ENCODE measurements around the gene ANKFY1.

Gene ANKFY1

GRCh38 chr17:4179071-4179470, 84.7 kb downstream of the ANKFY1 start:
- no peak for DNase-seq (ENCODE audit: extremely low read depth, low read depth)
- TF ChIP-seq CTCF (IDR thresholded peaks at IDR 0.05; ENCODE audit: low read depth, low read length) = no peak

GRCh38 chr17:4178651-4179050, 85.1 kb downstream of the ANKFY1 start:
- no peak for DNase-seq (ENCODE audit: extremely low read depth, low read depth)
- no peak for TF ChIP-seq CTCF (IDR thresholded peaks at IDR 0.05; ENCODE audit: low read depth, low read length)

GRCh38 chr17:4177806-4178205, 86.0 kb downstream of the ANKFY1 start:
- no peak for DNase-seq (ENCODE audit: extremely low read depth, low read depth)

GRCh38 chr17:4176808-4177472, 86.8 kb downstream of the ANKFY1 start:
- no peak for DNase-seq (ENCODE audit: extremely low read depth, low read depth)
- TF ChIP-seq CTCF (IDR thresholded peaks at IDR 0.05; ENCODE audit: low read depth, low read length) = no peak

More at GRCh38 chr17:4177806-4178205, 86.0 kb downstream of the ANKFY1 start:
- TF ChIP-seq CTCF (IDR thresholded peaks at IDR 0.05; ENCODE audit: low read depth, low read length) = no peak

GRCh38 chr17:4175921-4176807, 87.6 kb downstream of the ANKFY1 start:
- no peak for DNase-seq (ENCODE audit: extremely low read depth, low read depth)
- no peak for TF ChIP-seq CTCF (IDR thresholded peaks at IDR 0.05; ENCODE audit: low read depth, low read length)

GRCh38 chr17:4174556-4174955, 89.2 kb downstream of the ANKFY1 start:
- no peak for DNase-seq (ENCODE audit: extremely low read depth, low read depth)
- TF ChIP-seq CTCF (IDR thresholded peaks at IDR 0.05; ENCODE audit: low read depth, low read length) = no peak

- TF ChIP-seq CTCF (IDR thresholded peaks at IDR 0.05; ENCODE audit: low read depth, low read length) = no peak
- no peak for DNase-seq (ENCODE audit: extremely low read depth, low read depth)
These were observed 90.0 kb downstream of the ANKFY1 start for GRCh38 chr17:4173781-4174180.

Measured in AG09319 (cell line).